GM21423 (cell line): Measurements from ENCODE around the gene RFPL3.

Experiments
- ATAC-seq: cut with Tn5 transposase; IDR thresholded peaks from one replicate; pipeline ENCODE4 v1.9.1; 2021; ENCODE audit warnings: mild to moderate bottlenecking, moderate library complexity; ENCODE audit not compliant: unreplicated experiment

The RFPL3 gene

DNA sequence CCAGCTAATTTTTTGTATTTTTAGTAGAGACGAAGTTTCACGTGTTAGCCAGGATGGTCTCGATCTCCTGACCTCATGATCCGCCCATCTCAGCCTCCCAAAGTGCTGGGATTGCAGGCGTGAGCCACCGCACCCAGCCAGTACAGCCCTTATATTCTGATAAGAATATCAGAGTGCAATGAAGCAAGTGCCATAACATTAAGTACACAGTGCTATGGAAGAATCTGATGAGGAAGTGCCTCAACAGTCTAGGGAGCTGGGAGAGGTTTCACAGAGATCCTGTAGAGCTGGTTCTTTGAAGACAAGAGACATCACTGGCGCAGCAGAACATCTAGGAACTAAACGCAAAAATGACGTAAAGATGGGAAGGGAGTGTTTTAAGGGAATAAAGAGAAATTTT, 52.3 kb downstream of the RFPL3 start:
- no peak for ATAC-seq

DNA sequence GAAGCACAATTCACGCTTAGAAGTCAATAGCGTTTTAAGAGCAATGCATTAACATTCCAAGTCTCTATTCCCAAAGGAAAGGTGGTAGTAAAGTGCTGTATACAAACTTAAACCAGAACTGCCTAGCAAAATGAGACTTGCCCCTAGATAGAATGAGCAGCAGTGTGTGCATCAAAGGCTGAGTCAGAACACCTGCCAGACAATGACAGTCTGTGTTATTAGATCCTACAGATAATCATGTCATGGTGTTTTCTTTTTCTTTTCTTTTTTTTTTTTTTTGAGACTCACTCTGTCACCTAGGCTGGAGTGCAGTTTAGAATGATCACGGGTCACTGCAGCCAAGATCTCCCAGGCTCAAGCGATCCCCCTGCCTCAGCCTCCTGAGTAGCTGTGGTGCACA, 52.8 kb downstream of the RFPL3 start:
- ATAC-seq: no peak
